Inferior parietal cortex (tissue), 1 donor: ENCODE data around the gene CTNNBL1.

ENCODE experiments used
- DNase-seq: peaks from one replicate; pipeline ENCODE4 v3.0.0-alpha.2; 2016; ENCODE audit errors: extremely low spot score

The CTNNBL1 gene

DNA sequence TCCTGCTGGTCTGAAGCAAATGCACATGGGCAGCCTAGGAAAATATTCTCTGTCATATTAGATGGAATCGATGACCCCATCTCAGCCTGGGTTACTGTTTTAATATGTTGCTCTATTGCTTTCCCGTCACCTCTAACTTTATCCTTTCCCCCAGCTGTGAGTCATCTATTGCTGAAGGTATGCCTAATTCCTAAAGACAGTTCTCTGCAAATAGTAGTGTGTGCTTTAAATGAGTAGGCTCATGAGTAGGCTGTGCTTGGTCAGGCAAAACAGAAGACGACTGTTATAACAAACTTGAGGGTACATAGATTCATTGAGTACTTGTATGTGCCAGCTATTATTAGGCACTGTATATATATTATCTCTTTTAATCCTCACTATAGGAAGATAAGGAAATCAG is 47.2 kb downstream of the CTNNBL1 start:
- no peak for DNase-seq

DNA sequence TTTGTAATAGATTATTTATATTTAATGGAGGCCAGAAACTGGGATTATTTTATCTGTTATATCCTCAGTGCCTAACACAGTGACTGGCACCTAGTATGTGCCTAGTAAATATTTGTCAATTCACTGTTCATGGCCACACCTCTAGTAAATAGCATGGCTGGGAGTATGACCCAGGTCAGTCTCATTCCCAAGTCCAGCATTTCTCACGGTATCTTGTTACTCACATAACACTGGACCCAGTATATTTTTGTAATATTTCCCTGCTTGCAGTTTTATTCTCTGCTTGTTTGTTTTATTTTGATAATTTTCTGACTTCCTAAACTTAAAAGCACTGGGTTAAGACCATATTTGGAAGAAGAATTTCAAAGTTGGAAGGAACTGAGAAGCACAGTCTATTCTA is 47.7 kb downstream of the CTNNBL1 start:
- no peak for DNase-seq

DNA sequence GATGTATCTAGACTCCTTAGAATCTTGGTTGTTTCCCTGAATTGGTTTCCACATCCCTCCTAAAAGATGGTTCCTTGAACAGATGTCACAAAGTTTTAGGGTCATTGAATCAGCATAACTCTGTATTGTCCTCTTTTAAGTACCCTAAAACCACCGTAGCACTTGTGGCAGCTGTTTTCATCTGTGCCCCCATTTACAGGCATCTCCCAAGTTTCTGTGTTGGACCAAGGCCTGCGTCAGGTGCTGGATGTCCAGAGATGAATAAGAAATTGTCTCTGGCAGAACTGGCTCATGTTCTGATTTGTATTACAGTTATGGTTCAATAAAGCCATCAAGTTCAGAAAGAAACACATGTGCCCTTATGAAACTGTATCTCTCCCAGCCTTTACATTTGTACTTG is 48.3 kb downstream of the CTNNBL1 start:
- DNase-seq: no peak

DNA sequence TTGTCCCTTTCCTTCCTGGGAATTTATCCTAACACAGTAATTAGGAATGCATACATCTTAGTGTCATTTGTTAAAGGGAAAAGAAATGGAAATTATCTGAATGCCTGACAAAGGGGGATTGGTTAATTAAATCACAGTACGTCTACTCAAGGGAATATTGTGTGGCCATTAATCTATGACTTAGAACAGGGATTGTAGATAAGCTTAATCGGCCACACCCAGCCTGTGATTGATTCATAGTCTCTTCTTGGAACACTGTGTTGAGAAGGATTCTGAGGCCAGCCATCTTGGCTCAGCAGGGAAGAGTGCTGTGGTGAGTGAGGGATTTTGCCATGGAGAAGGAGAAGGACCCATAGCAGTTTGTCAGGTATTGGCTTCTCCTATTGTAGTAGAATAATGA is 50.5 kb downstream of the CTNNBL1 start:
- DNase-seq: no peak

DNA sequence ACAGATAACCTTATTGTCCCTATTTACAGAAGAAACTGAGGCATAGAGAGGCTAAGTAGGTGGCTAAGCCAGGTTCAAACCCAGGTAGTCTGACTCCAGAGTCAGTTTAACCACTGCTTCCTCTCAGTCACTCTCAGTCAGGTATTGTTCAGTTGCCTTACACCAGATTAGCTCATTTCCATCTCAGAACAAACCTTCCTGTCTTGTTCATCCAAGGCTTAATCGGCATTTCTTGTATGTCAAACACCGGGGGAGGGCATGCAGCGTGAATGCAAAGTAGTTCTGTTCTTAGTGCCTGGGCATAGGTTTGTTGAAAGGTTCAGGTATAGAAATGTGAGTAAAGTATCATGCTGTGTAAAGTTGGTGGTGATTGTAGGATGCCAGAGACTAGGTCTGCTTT is 51.7 kb downstream of the CTNNBL1 start:
- no peak for DNase-seq

DNA sequence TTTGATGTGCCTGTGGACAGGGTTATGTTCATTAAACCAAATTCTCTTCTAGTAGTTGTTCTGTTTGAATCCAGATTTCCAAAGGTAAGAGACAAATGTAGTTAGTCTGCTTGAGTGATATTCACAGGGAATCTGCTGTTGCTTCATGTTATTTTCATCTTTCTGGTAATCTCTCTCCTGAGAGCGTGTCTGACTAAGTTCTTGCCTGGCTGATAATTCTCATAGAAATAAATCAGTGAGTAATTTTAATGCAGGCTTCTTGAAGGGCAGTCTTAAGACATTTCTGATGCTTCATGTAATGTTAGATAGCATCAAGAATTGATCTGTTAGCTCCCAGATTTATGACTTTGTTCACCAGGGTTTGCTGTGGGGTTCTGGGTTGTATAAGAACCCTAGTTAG is 54.2 kb downstream of the CTNNBL1 start:
- DNase-seq: no peak

DNA sequence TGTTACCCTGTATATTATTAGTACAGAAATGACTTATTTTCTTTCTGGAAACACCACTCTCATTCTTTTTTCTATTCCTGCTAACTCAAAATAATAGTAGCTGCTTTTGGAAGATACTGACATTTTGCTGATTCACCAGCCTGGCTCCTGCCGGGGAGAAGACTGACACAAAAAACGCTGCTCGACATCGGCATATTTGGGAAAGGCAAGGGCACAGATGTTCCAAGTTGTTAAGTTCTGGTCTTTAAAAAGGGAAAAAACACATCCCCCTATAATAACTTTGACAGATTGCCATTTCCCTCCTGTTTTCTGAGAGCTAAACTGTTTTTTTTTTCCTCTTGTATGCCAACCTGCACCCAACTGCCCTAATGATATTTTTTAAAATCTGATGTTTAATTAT is 55.4 kb downstream of the CTNNBL1 start:
- no peak for DNase-seq

DNA sequence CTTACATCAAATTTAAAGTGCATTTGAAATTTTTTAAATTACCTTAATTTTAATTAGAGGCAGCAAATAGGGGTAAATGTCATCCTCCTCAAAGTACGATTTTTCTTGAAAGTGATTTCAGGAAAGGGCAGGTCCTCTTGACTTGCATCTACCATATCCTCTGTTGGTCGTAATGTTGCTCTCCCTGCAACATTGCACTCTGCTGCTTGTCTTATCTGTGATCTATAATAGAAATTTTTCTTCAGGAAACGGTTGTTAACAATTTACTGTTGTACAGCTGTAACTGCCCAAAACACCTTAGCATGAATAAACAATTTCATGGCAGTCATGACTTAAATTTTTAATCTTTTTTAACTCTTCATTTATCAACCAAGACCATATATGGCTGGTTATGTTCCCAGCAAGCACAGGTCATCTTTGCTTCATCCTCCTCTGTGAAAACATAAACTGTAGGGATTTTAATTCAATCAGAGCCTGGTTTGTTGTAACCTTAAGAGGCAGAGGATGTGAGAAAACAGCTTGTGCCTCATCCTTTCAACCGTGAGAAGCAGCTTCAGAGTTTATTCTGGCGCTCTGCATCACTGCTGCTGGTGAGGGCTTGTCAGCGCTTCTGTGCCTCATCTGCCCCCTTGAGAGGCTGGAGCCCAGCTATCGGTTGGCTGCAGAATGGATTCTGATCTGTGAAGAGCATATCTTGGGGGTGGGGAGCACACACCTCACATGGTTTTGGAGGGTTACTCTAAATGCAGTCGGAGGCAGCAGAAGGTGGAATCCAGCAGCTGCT is 56.0 kb downstream of the CTNNBL1 start:
- no peak for DNase-seq

DNA sequence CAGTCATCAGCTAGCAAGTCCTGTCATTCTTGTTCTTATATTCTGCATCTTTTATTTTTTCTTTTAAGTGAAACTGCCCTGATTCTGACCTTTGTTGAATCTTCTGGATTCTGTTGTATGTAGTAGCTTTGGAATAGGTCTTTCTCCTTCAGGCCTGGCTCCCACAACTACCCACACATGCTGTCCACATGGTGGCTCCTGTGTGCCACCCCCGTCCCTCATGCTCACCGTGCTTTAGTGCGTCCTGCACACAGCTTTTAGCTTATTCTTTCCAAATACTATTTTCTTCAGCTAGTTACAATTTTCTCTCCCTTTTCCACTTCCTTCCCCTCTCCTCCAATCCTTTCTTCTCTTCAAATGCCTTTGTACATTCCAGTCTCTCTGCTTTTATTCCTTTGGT is 61.8 kb downstream of the CTNNBL1 start:
- peak; percentile 29 for DNase-seq

DNA sequence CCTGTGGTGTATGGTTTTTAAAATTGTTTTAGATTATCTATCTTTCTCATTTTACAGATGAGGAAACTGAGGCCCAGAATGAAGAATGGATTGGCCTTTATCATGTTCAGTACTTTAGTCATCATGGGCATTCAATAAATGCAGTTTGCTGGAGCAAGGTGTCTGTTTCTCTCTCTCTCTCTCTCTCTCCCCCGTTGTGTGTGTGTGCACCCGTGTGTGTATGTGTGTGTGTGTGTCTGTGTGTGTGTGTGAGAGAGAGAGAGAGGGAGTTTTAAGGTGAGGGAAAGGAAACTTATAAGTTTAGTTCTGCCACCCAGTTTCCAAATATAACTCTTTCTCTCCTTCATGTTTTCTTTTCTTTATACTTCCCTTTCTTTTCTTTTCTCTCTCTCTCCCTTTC is 62.4 kb downstream of the CTNNBL1 start:
- DNase-seq: no peak

DNA sequence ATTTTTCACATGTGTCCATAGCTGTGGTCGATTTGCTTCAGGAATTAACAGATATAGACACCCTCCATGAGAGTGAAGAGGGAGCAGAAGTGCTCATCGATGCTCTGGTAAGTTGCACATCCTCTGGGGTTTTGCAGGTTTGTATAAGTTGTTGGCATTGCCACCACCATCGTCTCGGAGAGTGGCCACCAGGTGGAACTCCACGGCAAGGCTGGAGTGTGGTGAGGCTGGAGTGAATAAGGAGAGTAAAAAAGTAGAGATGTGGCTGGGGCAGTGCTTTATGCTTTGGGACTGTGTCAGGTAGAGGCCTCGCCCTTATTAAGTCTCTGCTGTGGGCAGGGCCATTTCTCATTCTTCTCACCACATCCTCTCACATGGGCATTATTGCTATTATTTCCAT is 63.7 kb downstream of the CTNNBL1 start:
- DNase-seq: no peak

DNA sequence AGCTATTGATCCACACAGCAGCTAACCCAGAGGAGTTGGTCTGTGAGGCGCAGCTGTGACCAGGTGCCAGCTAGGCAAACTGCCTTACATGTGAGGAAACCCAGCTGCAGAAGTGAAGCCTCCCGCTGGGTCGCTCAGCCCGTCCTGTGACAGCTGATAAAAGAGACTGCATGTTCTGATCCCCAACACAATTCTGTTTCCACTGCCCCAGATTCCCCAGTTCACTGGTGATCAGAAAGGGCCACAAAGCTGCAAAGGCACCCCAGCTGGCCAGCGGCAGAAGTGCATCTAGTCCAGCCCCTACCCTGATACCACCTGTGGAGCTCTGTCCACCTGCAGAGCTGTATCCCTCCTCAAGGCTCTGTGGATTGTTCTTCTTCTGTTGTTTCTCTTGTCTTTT is 64.5 kb downstream of the CTNNBL1 start:
- no peak for DNase-seq

DNA sequence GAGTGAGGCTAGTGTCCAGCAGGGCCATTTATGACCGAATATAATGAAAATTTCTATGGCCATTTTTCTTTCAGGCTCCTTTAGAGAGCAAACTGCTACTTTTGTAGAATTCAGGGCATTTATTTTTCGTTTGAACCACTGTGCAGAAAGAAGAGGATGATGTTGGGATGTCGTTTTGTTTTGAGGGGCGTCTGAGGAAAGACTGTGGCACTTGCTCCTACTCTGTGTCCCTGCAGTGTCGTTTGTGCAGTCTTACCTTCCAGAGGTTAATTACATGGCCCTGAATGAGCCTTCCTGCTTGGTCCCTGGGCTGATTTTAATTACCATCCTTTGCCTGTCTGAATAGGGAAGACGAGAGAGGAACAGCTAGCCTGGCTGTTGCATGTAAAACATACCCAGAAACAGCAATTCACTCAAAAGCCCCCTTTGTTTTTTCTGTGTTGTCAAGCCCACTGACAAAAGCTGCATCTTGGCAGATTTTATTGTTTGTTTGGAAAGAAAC is 65.3 kb downstream of the CTNNBL1 start:
- DNase-seq: no peak

DNA sequence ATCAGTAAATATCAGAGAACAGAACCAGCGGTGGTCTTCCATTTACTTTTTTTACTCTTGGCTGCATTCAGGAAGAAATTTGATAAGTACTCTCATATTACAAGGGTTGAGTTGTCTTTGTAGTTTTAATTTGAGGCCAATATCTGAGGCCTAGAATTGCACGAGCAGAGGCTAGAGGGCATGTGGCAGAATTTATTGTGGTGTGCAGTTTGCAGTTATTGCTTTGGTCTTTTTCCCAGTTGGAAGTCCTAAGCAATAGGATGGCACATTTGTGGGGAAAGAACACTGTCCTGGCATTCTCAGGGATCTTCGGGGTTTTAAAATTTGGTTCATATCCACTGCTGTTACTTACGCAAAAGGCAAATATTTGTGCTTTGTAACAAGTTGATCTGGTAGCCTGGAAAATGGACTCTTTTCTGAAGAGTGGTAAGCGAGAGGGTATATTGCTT is 66.0 kb downstream of the CTNNBL1 start:
- no peak for DNase-seq

DNA sequence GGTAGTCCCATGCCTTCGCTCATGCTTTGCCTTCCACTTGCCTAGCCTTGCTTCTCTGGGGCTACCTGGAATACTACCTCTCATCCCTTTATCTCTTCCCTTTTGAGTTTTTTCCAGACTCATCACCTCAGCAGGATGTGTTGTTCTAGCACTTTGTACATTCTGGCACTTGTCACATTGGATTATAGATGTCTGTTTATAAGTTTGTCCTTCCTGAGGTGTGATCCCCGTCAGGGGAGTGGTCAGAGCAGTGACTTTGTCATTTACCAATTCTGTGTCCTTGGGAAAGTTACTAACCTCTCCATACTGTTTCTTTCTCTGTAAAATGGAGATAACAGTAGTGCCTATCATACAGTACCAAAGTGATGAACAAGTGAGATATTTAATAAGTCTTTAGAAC is 66.5 kb downstream of the CTNNBL1 start:
- DNase-seq: no peak

DNA sequence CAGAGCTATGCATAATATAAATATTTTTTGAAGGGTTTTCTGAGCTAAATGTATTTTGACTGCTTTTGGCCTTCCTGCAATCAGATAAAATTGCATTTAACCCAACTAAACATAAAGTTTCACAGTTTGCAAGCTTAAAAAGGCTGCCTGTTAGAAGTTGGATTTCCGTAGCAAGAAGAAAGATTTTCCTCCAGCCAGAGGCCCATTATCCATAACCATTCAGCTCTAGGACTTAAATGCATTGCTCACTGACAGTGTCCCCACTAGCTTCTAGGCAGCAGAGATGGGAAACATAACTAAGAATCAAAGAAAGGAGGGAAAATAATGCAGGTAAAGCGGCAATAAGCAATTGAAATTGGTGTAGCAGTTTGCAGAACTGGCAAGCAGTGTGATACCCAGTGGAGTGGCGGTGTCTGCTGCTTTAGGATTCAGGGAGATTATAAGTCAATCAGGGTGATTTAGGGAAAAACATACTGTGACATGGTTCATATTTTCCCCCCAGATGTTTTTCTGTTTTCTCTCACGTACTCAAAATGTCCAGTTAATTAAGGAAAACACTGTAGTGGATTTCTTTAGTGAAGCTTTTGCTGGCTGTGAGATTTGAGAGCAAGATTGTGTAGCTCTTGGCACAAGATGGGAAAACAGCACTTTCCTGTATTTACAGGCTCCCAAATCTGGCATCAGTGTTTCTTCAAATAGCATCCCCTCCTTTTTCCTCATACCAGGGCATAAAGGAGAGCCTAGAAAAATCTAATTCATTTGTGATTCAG is 69.1 kb downstream of the CTNNBL1 start:
- no peak for DNase-seq

DNA sequence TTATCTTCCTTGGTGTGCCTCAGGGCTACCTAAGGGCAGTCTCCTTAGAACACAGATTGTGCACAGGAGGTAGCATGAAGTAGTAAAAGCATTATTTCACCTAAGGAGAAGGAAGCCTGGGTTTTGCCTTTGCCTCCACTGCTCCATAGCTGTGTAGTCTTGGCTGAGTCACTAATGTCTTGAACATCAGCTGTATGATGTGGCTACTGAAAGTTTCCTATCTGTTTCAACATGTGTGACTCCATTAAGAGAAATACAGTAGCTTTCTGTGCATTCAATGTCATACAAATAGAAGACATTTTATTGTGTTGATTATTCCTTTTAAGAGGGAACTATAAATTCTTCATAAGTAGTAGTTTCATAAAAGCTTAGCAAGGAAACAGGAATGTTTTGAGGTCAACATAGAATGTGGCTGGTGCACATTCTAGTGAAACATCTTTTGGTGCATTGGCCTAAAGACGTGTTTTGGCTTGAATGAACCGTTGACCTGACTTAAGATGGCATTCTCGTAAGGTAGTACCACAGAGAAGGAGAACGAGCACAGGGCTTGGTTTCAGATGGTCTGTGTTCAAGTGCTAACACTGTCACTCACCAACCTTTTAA is 70.6 kb downstream of the CTNNBL1 start:
- DNase-seq: no peak

DNA sequence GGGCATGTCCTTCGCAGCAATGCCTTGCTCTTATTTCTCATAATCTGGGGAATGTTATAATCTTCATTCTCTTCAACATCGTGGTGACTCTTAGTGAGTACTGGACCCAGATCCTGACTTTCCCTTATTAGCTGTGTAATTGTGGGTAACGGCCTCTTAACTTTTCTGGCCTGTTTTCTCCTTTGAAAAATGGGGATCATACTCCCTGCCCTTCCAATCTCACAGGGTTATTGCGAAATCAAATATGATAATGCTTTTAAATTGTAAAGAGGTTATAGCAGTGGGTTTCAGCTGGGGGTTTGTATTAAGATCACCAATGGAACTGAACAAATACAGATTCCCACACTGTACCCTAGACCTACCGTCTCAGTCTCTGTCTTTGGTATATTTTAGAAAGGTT is 77.1 kb downstream of the CTNNBL1 start:
- DNase-seq: no peak

DNA sequence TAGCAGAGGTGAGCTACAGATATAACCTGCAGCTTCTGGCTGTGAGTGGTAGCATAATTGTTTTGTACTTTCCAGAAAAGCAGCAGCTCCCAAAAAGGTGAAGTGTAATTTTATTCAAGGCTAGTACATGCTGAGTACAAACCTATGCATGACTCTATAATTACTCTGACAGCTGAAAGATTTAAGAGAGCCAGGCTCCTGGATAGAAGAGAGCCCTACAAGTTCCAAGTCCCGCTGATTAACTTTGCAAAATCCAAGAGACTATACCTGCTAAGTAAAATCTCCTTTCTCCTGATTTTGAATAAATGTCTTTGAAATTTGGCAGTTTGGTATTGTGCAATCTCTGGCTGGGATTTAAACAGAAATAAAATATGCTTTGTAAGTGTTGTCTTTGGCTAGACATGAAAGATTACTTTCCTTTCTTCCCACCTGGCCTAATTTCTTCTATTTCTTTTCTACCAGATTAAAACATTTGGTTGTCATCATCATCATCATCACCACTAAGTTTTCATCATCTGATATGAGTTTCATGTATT is 79.5 kb downstream of the CTNNBL1 start:
- no peak for DNase-seq

DNA sequence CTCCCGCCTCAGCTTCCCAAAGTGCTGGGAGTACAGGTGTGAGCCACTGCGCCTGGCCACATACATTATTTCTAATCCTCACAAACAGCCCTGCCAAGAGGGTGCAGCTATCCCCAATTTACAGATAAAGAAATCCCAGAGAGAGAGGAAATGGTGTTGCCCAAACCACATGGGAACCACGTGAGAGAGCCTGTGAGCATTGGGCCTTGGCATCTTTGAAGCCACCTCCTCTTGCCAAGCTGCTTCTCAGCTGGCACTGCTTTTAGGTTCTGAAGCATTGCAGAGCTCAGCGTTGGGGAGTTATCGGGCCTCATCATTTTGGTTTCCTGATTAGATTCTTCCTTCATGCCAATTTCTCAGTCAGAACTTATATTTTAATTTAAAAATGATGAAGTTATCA is 80.3 kb downstream of the CTNNBL1 start:
- DNase-seq: no peak

DNA sequence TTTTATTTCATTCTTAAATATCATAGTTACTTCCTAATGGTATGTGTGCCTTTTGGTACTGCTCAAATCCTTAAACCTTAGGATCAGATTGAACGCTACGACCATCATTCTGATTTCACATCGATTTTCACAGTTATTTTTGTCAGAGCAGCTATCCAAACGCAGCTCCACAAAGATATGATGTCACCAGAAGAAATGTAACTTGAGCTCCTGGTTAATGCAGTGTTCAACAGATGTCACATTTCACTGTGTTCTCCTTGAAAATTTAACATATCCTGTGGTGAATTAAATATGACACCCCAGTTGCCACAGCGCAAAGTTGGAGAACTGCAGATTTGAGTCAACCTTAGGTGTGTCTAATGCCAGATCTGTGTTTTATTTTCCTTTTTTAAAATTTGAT is 81.4 kb downstream of the CTNNBL1 start:
- DNase-seq: no peak

DNA sequence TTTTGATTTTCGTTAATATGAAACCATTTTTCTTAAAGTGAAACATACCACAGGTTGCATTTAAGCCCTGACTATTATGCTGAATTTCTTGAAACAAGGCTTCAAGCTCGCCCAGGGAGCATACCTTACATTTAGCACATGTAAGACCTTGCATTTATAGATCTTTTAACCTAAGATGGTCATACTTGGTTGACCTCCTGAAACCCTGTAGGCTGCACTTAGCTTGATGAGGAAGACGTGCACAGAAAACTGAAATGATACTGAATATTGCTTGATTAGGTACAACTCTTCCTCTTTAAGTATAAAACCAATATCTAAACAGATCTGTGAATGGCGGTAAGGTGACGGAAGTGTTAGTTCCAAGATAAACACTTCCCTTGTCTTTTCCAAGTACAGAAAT is 82.2 kb downstream of the CTNNBL1 start:
- DNase-seq: no peak

DNA sequence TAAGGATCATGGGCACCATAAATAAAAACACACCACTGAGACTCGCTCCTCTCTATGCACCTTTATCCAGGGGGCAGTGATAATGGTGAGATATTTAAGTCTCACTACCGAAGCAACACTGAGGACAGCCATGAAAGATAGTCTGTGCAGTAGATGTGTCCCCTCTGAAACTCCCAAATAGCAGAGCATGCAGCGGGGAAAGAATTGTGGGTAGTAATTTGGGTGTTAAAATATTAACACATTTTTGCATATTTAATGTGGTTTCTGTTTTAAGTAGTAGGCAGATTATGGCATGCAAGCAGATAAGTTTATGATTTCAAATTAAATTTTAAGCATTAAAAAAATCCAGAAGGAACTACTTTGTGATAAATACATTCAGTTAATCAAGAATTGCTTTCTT is 82.7 kb downstream of the CTNNBL1 start:
- no peak for DNase-seq
